SK-N-SH treated with all-trans-retinoic acid at 6 μM for 48 hours (cell line): ENCODE measurements around the gene PCARE.

ENCODE experiments used
- ARNTL ChIP-seq: fragments of 450-650 bp; formaldehyde crosslinking; IDR thresholded peaks from 2 replicates; pipeline ENCODE4 v1.5.0; 2020; ENCODE audit warnings: low read depth, mild to moderate bottlenecking, moderate library complexity, borderline replicate concordance
- BACH2 ChIP-seq: fragments of 250-450 bp; sonication (Bioruptor Pico); IDR thresholded peaks from 2 replicates; pipeline ENCODE4 v1.9.0; 2021; ENCODE audit warnings: mild to moderate bottlenecking, borderline replicate concordance
- OSR1 ChIP-seq: fragments of 250-450 bp; sonication (Bioruptor Pico); IDR thresholded peaks from 2 replicates; pipeline ENCODE4 v1.8.0; 2022; ENCODE audit warnings: moderate library complexity, mild to moderate bottlenecking, inconsistent platforms
- RARB ChIP-seq: fragments of 250-450 bp; sonication (Bioruptor Pico); IDR thresholded peaks from 2 replicates; pipeline ENCODE4 v1.8.0; 2021; ENCODE audit warnings: mild to moderate bottlenecking, moderate library complexity
- ZFP30 ChIP-seq: fragments of 450-650 bp; formaldehyde crosslinking; IDR thresholded peaks from 2 replicates; pipeline ENCODE4 v1.5.0; 2022; ENCODE audit warnings: mild to moderate bottlenecking, moderate library complexity
- TF ChIP-seq, protein P1 (sequence below): fragments of 250-450 bp; sonication (Bioruptor Pico); IDR thresholded peaks from 2 replicates; pipeline ENCODE4 v1.8.0; 2020; ENCODE audit warnings: mild to moderate bottlenecking, moderate library complexity, borderline replicate concordance
- TF ChIP-seq, protein P2 (sequence below): fragments of 250-450 bp; sonication (Bioruptor Pico); IDR thresholded peaks from 2 replicates; pipeline ENCODE4 v1.5.1; 2020; ENCODE audit warnings: low read depth, mild to moderate bottlenecking, moderate library complexity

DNA sequence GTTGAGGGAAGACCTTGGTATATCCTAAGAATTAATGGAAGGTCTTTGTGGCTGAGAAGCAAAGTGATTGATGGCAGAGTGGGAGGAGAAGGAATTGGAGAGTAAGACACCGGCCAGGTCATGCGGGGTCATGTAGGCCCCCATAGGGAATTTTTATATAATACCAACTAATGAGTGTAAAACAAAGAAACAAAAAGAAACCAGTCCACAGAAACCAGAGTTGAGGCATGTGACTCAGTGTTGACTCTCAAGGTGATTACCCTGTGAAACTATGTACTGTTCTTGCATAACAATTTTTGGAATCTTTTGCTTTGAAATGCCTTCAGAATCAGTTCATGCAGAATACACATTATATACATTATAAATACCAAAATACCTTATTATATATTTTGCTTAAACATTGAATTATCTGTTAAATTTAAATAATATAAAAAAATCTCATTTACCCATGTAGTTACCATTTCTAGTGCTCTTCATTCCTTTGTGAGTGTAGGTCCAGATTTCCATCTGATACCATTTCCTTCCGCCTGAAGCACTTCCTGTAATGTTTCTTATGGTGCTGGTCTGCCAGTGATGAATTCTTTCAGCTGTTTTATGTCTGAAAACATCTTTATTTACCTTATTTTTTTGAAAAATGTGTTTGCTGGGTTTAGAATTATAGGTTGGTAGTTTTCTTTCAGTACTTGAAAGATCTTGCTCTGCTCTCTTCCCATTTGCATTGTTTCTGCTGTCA is 49.5 kb upstream of the PCARE start:
- no peak for TF ChIP-seq ARNTL (CRISPR knock-in tag)
- no peak for TF ChIP-seq OSR1 (CRISPR knock-in tag)
- TF ChIP-seq, protein P1, sequence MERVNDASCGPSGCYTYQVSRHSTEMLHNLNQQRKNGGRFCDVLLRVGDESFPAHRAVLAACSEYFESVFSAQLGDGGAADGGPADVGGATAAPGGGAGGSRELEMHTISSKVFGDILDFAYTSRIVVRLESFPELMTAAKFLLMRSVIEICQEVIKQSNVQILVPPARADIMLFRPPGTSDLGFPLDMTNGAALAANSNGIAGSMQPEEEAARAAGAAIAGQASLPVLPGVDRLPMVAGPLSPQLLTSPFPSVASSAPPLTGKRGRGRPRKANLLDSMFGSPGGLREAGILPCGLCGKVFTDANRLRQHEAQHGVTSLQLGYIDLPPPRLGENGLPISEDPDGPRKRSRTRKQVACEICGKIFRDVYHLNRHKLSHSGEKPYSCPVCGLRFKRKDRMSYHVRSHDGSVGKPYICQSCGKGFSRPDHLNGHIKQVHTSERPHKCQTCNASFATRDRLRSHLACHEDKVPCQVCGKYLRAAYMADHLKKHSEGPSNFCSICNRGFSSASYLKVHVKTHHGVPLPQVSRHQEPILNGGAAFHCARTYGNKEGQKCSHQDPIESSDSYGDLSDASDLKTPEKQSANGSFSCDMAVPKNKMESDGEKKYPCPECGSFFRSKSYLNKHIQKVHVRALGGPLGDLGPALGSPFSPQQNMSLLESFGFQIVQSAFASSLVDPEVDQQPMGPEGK: no peak
- TF ChIP-seq, protein P2, sequence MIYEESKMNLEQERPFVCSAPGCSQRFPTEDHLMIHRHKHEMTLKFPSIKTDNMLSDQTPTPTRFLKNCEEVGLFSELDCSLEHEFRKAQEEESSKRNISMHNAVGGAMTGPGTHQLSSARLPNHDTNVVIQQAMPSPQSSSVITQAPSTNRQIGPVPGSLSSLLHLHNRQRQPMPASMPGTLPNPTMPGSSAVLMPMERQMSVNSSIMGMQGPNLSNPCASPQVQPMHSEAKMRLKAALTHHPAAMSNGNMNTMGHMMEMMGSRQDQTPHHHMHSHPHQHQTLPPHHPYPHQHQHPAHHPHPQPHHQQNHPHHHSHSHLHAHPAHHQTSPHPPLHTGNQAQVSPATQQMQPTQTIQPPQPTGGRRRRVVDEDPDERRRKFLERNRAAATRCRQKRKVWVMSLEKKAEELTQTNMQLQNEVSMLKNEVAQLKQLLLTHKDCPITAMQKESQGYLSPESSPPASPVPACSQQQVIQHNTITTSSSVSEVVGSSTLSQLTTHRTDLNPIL (CRISPR knock-in tag): no peak
- no peak for TF ChIP-seq RARB (CRISPR knock-in tag)
- TF ChIP-seq BACH2 (CRISPR knock-in tag): no peak
- no peak for TF ChIP-seq ZFP30 (CRISPR knock-in tag)
